H1 (cell line): ENCODE results near the gene FAM50B. TPM values are rescaled to one million over a fixed set of nuclear protein-coding genes. Genes with fewer than 3 reads are reported as not detected.

Experiments
- CTCF ChIA-PET: fragments of 300-600 bp; sonication (Branson Sonifier 250); formaldehyde crosslinking; loops from one replicate; lab custom pipeline; 2021; ENCODE audit not compliant: partially characterized antibody; lab: Charles Lee
- POLR2A ChIA-PET: fragments of 300-600 bp; sonication (Branson Sonifier 250); formaldehyde crosslinking; loops from one replicate; lab custom pipeline; 2021; ENCODE audit warnings: inconsistent platforms; ENCODE audit not compliant: partially characterized antibody; lab: Charles Lee
- DNase-seq, 2 experiments: peaks; one replicate each; pipeline versions ENCODE4 v3.0.0 to v3.0.0-alpha.2; 2010 to 2022; ENCODE audit warnings: low spot score in 2 of 2, low read depth in 1 of 2, mixed read lengths in 1 of 2
- FAIRE-seq: peaks from 2 replicates; lab custom pipeline; 2011; peaks lifted over from hg19 to GRCh38; lab: Jason Lieb, UNC
- H2AFZ ChIP-seq: 2 replicates; pipeline ENCODE4 v1.8.1; 2012; ENCODE audit warnings: low read length, inconsistent platforms
- H2AK5ac ChIP-seq: 2 replicates; pipeline ENCODE4 v1.6.1; 2013; ENCODE audit warnings: low read depth, low read length
- H2BK120ac ChIP-seq: replicated peaks from 2 replicates; pipeline ENCODE3; 2013; ENCODE audit warnings: low read depth, low read length, inconsistent platforms
- H2BK12ac ChIP-seq: 2 replicates; pipeline ENCODE4 v1.6.1; 2013; ENCODE audit warnings: low read depth, low read length
- H2BK15ac ChIP-seq: 2 replicates; pipeline ENCODE4 v1.6.1; 2013; ENCODE audit warnings: low read length
- H2BK20ac ChIP-seq: 2 replicates; pipeline ENCODE4 v1.6.1; 2013; ENCODE audit warnings: low read length
- H2BK5ac ChIP-seq: 2 replicates; pipeline ENCODE4 v1.6.1; 2013; ENCODE audit warnings: low read depth, low read length
- H3K14ac ChIP-seq: 2 replicates; pipeline ENCODE4 v1.6.1; 2013; ENCODE audit warnings: inconsistent platforms; ENCODE audit not compliant: insufficient read length
- H3K18ac ChIP-seq: 2 replicates; pipeline ENCODE4 v1.6.1; 2013; ENCODE audit warnings: low read length; ENCODE audit errors: extremely low read depth
- H3K23ac ChIP-seq: 2 replicates; pipeline ENCODE4 v1.6.1; 2013; ENCODE audit warnings: inconsistent platforms; ENCODE audit not compliant: insufficient read length
- H3K23me2 ChIP-seq: 2 replicates; pipeline ENCODE4 v1.6.1; 2013; ENCODE audit warnings: low read depth, low read length
- H3K27ac ChIP-seq: 2 replicates; pipeline ENCODE4 v1.6.1; 2011; ENCODE audit warnings: low read depth, low read length, inconsistent platforms
- H3K27me3 ChIP-seq, 4 experiments: replicated peaks in 1 of 4; 1 replicate in 1 of 4; 2 replicates in 3 of 4; pipeline versions ENCODE4 v1.6.1 to v1.8.1; 2011 to 2013; ENCODE audit warnings: low read length in 3 of 4, mild to moderate bottlenecking in 3 of 4, inconsistent platforms in 2 of 4, mixed read lengths in 2 of 4, moderate library complexity in 1 of 4; ENCODE audit not compliant: control insufficient read depth in 3 of 4, insufficient read depth in 3 of 4; ENCODE audit errors: extremely low read depth in 1 of 4
- H3K36me3 ChIP-seq, 4 experiments: 2 replicates each; pipeline versions ENCODE4 v1.6.1 to v1.8.1; 2011 to 2013; ENCODE audit warnings: mild to moderate bottlenecking in 4 of 4, low read length in 3 of 4, moderate library complexity in 2 of 4, control low read depth in 1 of 4, inconsistent platforms in 1 of 4; ENCODE audit not compliant: insufficient read depth in 4 of 4, control insufficient read depth in 2 of 4
- H3K4ac ChIP-seq: replicated peaks from 2 replicates; pipeline ENCODE3; 2013; ENCODE audit warnings: low read length, low read depth, mixed read lengths, inconsistent platforms; ENCODE audit not compliant: insufficient read length
- H3K4me1 ChIP-seq, 4 experiments: replicated peaks in 1 of 4; 1 replicate in 1 of 4; 2 replicates in 3 of 4; pipeline versions ENCODE4 v1.6.1 to v1.8.1; 2011 to 2013; ENCODE audit warnings: low read length in 3 of 4, inconsistent platforms in 2 of 4, mixed read lengths in 1 of 4; ENCODE audit not compliant: insufficient read depth in 4 of 4, control insufficient read depth in 3 of 4
- H3K4me2 ChIP-seq, 2 experiments: 2 replicates each; pipeline versions ENCODE4 v1.6.1 to v1.8.1; 2011 to 2013; ENCODE audit warnings: low read depth in 2 of 2, low read length in 2 of 2, control low read depth in 1 of 2, inconsistent platforms in 1 of 2, mild to moderate bottlenecking in 1 of 2; ENCODE audit not compliant: insufficient read depth in 1 of 2
- H3K4me3 ChIP-seq, 4 experiments: fragments of 200-600, 300-600 bp in 1 of 4; sonication (generic), shearing (Covaris generic), sonication (Bioruptor Twin) in 1 of 4; 2 replicates each; pipeline versions ENCODE4 v1.5.1 to v1.8.1; 2011 to 2016; ENCODE audit warnings: low read length in 4 of 4, low read depth in 3 of 4, control low read depth in 2 of 4, inconsistent platforms in 2 of 4, mild to moderate bottlenecking in 2 of 4, mixed read lengths in 1 of 4, moderate library complexity in 1 of 4; ENCODE audit not compliant: insufficient read depth in 2 of 4; ENCODE audit errors: extremely low read depth in 1 of 4
- H3K56ac ChIP-seq: replicated peaks from 2 replicates; pipeline ENCODE3; 2013; ENCODE audit warnings: low read depth, mild to moderate bottlenecking, mixed read lengths, low read length, inconsistent platforms; ENCODE audit not compliant: insufficient read length
- H3K79me1 ChIP-seq: 2 replicates; pipeline ENCODE4 v1.6.1; 2013; ENCODE audit warnings: low read depth, low read length, control low read depth
- H3K79me2 ChIP-seq, 2 experiments: 2 replicates each; pipeline versions ENCODE4 v1.6.1 to v1.8.1; 2012 to 2013; ENCODE audit warnings: low read length in 2 of 2, mild to moderate bottlenecking in 2 of 2, inconsistent platforms in 1 of 2; ENCODE audit not compliant: insufficient read depth in 2 of 2, control insufficient read depth in 1 of 2
- H3K9ac ChIP-seq, 4 experiments: replicated peaks in 1 of 4; 1 replicate in 1 of 4; 2 replicates in 3 of 4; pipeline versions ENCODE4 v1.6.1 to v1.8.1; 2011 to 2013; ENCODE audit warnings: low read depth in 3 of 4, low read length in 3 of 4, control low read depth in 2 of 4, mild to moderate bottlenecking in 2 of 4, moderate library complexity in 2 of 4, inconsistent platforms in 1 of 4; ENCODE audit errors: extremely low read depth in 1 of 4
- H3K9me3 ChIP-seq, 2 experiments: 2 replicates each; pipeline versions ENCODE4 v1.6.1 to v1.8.1; 2012 to 2013; ENCODE audit warnings: mild to moderate bottlenecking in 2 of 2, moderate library complexity in 2 of 2, control low read depth in 1 of 2, inconsistent platforms in 1 of 2, low read depth in 1 of 2, low read length in 1 of 2, mixed read lengths in 1 of 2; ENCODE audit not compliant: insufficient read depth in 2 of 2
- H4K20me1 ChIP-seq, 2 experiments: replicated peaks in 1 of 2; 2 replicates each; pipeline versions ENCODE3 to v1.8.1; 2011 to 2013; ENCODE audit warnings: inconsistent platforms in 2 of 2, low read length in 2 of 2, mild to moderate bottlenecking in 1 of 2; ENCODE audit not compliant: insufficient read depth in 2 of 2, control insufficient read depth in 1 of 2
- H4K5ac ChIP-seq: 2 replicates; pipeline ENCODE4 v1.6.1; 2013; ENCODE audit warnings: low read length, low read depth, mixed read lengths, inconsistent platforms; ENCODE audit not compliant: insufficient read length
- H4K8ac ChIP-seq: 2 replicates; pipeline ENCODE4 v1.8.0; 2013; ENCODE audit warnings: mild to moderate bottlenecking, moderate library complexity, low read length, inconsistent platforms; ENCODE audit not compliant: insufficient read depth; ENCODE audit errors: extremely low read depth
- H4K91ac ChIP-seq: replicated peaks from 2 replicates; pipeline ENCODE3; 2013; ENCODE audit warnings: low read length, mixed read lengths, inconsistent platforms; ENCODE audit not compliant: insufficient read length
- CBX8 ChIP-seq: fragments of 300-800, 300-1000 bp; sonication (generic); IDR thresholded peaks from 2 replicates; pipeline ENCODE4 v1.7.1; 2016; ENCODE audit warnings: low read depth, low read length, borderline replicate concordance
- CTBP2 ChIP-seq: IDR thresholded peaks from 2 replicates; pipeline ENCODE4 v1.7.0; 2011; ENCODE audit warnings: borderline replicate concordance, mild to moderate bottlenecking, moderate library complexity, mixed read lengths, low read length; ENCODE audit not compliant: insufficient read depth, insufficient read length
- EZH2 ChIP-seq: fragments of 200-600 bp; sonication (generic); IDR thresholded peaks from 2 replicates; pipeline ENCODE4 v1.7.1; 2012; ENCODE audit warnings: low read depth, mild to moderate bottlenecking, moderate library complexity, low read length, inconsistent platforms; ENCODE audit not compliant: severe bottlenecking
- HDAC2 ChIP-seq, 2 experiments: fragments of 300-600 bp in 1 of 2; sonication (generic) in 1 of 2; IDR thresholded peaks; 2 replicates each; pipeline ENCODE4 v1.6.1; 2011 to 2012; ENCODE audit warnings: low read depth in 2 of 2, low read length in 2 of 2, mild to moderate bottlenecking in 2 of 2, moderate library complexity in 2 of 2, borderline replicate concordance in 1 of 2, inconsistent platforms in 1 of 2
- JUN ChIP-seq: IDR thresholded peaks from 2 replicates; pipeline ENCODE4 v1.6.1; 2011; ENCODE audit warnings: low read depth, mild to moderate bottlenecking, improper control_type of control experiment, low read length
- RFX5 ChIP-seq: IDR thresholded peaks from 2 replicates; pipeline ENCODE4 v1.6.1; 2011; ENCODE audit warnings: low read depth, low read length, improper control_type of control experiment, borderline replicate concordance
- YY1 ChIP-seq: IDR thresholded peaks from 2 replicates; pipeline ENCODE4 v1.6.1; 2011; ENCODE audit warnings: low read depth, mild to moderate bottlenecking, low read length
- WGBS, 2 experiments: shearing (Covaris generic) in 1 of 2; methylation state at CpG; one replicate each; pipeline versions ENCODE4 v1.1.6 to v1.1.7; 2013 to 2015; ENCODE audit warnings: low lambda C conversion rate in 2 of 2, mixed read lengths in 2 of 2, inconsistent platforms in 1 of 2, low coverage in 1 of 2, missing lambda C conversion rate in 1 of 2; ENCODE audit not compliant: insufficient replicate concordance in 2 of 2, insufficient coverage in 1 of 2, insufficient read length in 1 of 2; ENCODE audit errors: extremely low coverage in 1 of 2, missing lambda C conversion rate in 1 of 2; 5-methylcytosine and 5-hydroxymethylcytosine counted together
- polyA plus RNA-seq, 7 experiments: library from polyadenylated mRNA; depleted of rRNA in 3 of 7; stranded (reverse) in 5 of 7; unstranded in 2 of 7; fragments of >200 nt in 5 of 7; fragments of 200-250 nt in 2 of 7; gene quantifications; 1 replicate in 5 of 7; 2 replicates in 1 of 7; 4 replicates in 1 of 7; pipeline versions ENCODE4 v1.2.1 to v1.2.3, GENCODE V29; 2011 to 2013; ENCODE audit warnings: missing spikeins in 2 of 7, mixed read lengths in 2 of 7
- total RNA-seq: library from RNA; stranded (reverse); fragmentation: NEBNext Ultra II Directional; extraction: Animal tissue kit (Norgen Biotek cat#: 25700); gene quantifications from 2 replicates; pipeline ENCODE4 v1.2.1, GENCODE V29; 2021
- TF ChIP-seq, protein P1 (sequence below): IDR thresholded peaks from 2 replicates; pipeline ENCODE4 v1.6.1; 2012; ENCODE audit warnings: inconsistent platforms

FAM50B gene
- total and polyA plus RNA-seq, 2 of the 8 experiments (the other 6 are each of a cell fraction or from before 2014, with no cell fraction given), result 3.1 to 3.2 TPM

DNA sequence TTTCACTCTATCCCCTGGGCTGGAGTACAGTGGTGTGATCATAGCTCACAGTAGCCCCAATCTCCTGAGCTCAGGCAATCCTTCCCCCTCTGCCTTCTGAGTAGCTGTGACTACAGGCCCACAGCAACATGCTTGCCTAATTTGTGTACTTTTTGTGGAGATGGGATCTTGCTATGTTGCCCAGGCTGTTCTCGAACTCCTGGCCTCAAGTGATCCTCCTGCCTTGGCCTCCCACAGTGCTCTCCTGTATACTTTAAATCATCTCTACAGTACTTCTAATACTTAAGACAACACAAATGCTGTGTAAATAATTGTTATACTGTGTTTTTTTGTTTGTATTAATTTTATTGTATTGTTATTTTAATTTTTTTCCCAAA lies 39.7 kb upstream of the FAM50B start:
- CTCF ChIA-PET, result interaction anchor here (0.7 to 2.7 kb wide), 8 partner anchors 9 to 169 kb away, joined by 3 to 11 read pairs (median 6); partner anchors contain the start of gene FAM50B
- H3K14ac ChIP-seq, result no peak overlapping the region
- H3K23me2 ChIP-seq, result no peaks in the 10 kb centered on the region
- H2BK120ac ChIP-seq, result no peak overlapping the region
- no peak overlapping the region for H2AK5ac ChIP-seq
- no peaks in the 10 kb centered on the region for H3K79me1 ChIP-seq
- DNase-seq (no peak), FAIRE-seq (no peak)
- no peaks in the 10 kb centered on the region for H4K20me1 ChIP-seq
- no peak overlapping the region for H4K91ac ChIP-seq
- 100% methylated on average over 1 of the region's 1 CpG; no CpG with 5 or more reads in 1 of the 2 experiments for WGBS, 2 experiments
- no peak overlapping the region for H2AFZ ChIP-seq
- no peak overlapping the region for H3K23ac ChIP-seq
- H3K27ac ChIP-seq, result no peak overlapping the region
- H3K79me2 ChIP-seq, result no peaks in the 10 kb centered on the region
- H3K9ac ChIP-seq, result no peak overlapping the region
- H3K18ac ChIP-seq, result no peak overlapping the region
- H3K36me3 ChIP-seq, result no peaks in the 10 kb centered on the region
- no peak overlapping the region for H3K4me2 ChIP-seq
- peaks cover 0 to 3% (median 0%) of the 10 kb centered on the region in 4 experiments; a peak in 2 of 7 replicates for H3K4me1 ChIP-seq
- no peak overlapping the region for H2BK15ac ChIP-seq
- POLR2A ChIA-PET, result no interaction called here
- H3K56ac ChIP-seq, result no peak overlapping the region
- no peak overlapping the region for H2BK12ac ChIP-seq
- H4K8ac ChIP-seq, result no peak overlapping the region
- 0 out of 7 replicates have a peak, but pooled peaks cover 0 to 2% (median 0%) of the 10 kb centered on the region in 4 experiments for H3K27me3 ChIP-seq
- TF ChIP-seq CTBP2 (no peak), JUN (no peak), HDAC2 (IDR thresholded peaks at IDR 0.05; ENCODE audit: borderline replicate concordance in 1 of 2, low read depth in 2 of 2, low read length in 2 of 2) (no peak), CBX8 (no peak), RFX5 (no peak), YY1 (no peak), EZH2 (no peak)
- TF ChIP-seq, protein P1, sequence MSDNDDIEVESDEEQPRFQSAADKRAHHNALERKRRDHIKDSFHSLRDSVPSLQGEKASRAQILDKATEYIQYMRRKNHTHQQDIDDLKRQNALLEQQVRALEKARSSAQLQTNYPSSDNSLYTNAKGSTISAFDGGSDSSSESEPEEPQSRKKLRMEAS, result no peak
- H3K4me3 ChIP-seq, result no peak overlapping the region
- H2BK20ac ChIP-seq, result no peak overlapping the region
- no peak overlapping the region for H4K5ac ChIP-seq
- H3K4ac ChIP-seq, result no peak overlapping the region
- no peaks in the 10 kb centered on the region for H3K9me3 ChIP-seq
- H2BK5ac ChIP-seq, result no peak overlapping the region
